D721Med (cell line): ENCODE data around the gene HES4.

Experiments used
- DNase-seq: peaks from one replicate; pipeline ENCODE4 v3.0.0; 2011; ENCODE audit warnings: low spot score; ENCODE audit not compliant: insufficient read length
- FAIRE-seq: peaks from 2 replicates; lab custom pipeline; 2011; peaks lifted over from hg19 to GRCh38; lab: Jason Lieb, UNC
- CTCF ChIP-seq: IDR thresholded peaks from 2 replicates; pipeline ENCODE4 v1.5.1; 2012; ENCODE audit warnings: mild to moderate bottlenecking, control low read depth; ENCODE audit not compliant: insufficient read depth; ENCODE audit errors: missing control alignments

HES4 gene

DNA sequence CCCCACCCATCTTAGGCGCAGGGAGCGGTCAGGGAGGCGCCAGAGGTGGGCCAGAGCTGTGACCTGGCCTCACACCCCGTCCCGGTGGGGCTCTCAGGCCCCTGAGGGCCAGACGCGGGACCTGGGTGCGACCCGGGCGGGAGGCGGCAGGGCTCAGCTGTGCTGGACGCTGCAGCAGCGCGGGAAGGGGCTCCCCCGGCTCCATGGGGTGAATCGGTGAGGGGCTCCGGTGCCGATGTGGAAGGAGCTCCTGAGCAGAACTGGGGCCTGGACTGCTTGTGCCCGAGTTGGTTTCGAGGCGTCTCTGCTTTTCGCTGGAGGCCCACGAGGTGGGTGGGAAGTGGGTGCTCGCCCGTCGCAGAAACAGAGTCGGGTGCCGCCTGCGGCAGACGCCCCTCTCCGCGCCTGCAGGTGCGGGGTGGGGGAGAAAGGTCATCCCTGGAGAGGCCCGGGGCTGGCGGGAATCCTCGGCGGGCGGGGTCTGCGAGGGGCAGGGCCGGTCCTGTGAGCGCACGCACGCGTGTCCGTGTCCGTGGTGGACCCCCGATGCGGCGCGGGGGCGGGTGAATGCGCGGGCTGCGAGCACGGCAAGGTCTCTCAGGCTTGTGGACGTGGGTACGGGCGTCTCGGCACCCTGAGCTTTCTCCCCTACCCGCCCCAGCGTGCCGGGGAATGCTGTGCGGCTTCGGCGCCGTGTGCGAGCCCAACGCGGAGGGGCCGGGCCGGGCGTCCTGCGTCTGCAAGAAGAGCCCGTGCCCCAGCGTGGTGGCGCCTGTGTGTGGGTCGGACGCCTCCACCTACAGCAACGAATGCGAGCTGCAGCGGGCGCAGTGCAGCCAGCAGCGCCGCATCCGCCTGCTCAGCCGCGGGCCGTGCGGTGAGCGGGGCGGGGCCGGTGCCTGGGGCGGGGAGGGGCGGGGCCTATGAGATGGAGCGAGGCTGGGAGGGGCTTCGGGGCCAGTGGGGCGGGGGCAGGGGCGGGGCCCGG lies 40.4 kb upstream of the HES4 start:
- FAIRE-seq: no peak
- no peak for TF ChIP-seq CTCF
- peak; percentile 71 for DNase-seq

DNA sequence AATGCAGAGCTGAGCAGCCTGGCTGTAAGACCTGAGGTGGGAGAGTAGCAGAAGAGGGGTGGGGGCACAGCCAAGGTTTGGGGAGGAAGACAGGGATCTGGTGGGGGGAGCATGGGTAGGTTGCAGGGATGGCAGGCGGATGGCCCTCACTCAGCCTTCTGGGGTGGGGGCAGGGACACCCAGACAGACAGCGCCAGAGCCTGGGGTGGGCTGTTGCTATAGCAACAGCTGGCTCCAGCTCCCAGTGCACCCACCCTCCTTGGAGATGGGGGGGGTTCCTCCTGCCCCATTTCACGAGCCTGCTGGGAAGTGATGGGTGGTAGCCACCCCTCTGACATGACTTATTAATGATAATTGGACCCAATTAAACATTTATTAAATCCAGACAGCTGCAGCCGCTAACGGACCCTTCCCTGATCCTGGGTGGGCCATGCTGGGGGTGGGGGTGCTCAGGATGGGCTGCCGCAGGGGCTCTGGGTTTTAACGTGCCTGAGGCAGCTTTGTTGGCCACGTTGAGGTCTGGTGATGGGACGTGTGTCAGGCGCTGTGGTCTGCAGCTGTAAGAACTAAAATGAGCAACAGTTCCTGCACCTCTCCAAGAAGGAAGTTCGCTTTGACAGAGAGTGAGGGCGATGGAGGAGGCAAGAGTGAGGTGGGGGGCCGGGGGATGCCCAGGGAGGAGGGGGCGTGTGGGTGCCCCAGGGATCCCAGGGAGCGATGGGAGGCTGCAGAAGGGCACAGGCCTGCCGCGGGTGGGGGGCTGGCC lies 39.4 kb upstream of the HES4 start:
- no peak for DNase-seq
- TF ChIP-seq CTCF: no peak
- FAIRE-seq: no peak

DNA sequence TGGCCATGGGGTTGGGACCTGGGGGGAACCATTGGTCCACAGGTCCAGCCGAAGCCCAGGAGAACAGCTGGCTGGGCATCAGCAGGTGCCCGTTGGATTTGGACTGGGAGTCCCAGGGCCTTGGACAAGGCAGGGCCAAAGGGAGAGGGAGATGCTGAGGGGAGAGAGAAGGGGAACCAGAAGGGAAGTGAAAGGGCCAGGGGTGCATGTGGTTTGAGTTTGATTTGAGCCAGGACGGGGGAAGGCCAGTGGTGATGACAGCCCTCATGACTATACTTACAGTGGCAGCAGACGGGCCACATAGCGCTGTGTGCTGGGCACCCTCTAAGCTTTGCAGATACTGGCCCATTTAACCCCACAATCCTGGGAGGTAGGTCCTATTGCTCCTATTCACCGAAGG lies 38.8 kb upstream of the HES4 start:
- TF ChIP-seq CTCF: no peak

DNA sequence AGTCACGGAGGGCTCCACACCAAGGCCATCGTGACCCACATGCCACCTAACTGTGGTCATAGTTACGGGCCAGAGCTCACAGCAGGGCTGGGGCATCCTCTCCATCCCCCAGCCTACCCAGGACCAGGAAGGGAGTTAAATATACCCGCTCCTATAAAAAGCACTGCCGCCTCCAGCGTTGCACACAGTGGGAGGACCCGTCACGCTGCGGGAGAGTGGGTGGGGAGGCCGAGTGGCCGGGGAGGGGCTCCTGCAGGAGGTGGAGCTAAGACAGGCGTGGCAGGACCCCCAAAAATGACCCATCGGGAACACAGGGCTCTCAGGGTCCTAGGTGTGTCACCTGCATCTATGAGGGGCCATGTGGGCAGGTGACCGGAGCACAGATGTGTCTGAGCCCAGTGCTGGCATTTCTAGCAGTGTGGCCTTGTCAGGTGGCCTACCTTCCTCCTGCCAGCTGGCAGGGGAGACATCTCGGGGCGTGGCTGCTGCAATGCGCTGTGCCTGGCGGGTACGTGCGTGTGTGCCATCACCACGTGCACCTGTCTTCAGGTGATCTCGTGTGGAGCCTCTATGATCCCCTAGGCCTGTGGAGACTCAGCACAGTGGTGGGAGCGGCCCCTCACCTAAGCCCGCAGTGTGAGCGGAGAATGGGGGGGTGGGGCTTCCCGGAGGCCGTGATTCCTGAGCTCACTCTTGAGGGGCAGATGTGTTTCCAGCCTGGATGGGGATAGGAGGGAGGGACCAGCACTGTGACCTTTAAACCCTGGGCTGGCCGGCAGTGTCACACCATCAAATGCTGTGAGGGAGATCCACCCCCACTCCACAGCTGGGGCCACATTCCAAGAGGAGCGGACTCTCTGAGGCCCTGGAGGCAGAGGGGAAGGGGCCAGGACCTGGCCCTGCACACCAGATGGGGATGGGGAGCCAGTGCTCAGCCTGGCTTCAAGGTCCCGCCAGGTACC lies 37.8 kb upstream of the HES4 start:
- DNase-seq: no peak
- no peak for TF ChIP-seq CTCF

More for the DNA sequence above, 38.8 kb upstream of the HES4 start:
- FAIRE-seq: no peak
- no peak for DNase-seq

DNA sequence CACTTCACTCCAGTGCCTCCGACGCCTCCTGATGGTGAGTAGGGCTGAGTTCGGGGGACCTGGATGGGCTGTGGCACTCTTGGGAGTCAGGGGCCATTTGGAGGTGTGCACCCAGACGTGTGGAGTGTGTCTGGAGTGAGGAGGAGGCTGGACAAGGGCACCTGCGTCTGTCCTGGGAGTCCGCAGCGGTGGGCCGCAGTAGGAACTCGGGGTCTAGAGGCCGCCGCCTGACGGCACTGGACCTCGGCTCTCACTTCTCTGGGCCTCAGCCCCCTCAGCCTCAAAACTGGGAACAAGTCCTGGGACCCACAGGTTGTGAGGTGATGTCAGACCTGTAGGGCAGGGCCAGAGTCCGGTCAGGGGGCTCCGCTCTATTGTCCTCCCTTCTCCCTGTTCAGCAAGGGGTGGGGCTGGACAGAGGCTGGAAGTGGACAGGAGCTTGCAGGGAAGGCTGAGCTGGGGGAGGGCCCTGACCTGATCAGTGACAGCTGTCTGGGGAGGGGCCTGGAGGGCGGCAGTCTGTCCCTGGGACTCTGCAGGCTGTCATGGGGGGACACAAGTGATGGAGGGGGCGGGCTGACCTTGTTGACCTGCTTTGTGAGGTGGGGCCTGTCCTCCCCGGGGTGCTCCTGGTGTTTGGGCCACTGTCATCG lies 35.5 kb upstream of the HES4 start:
- DNase-seq: no peak
- FAIRE-seq: no peak
- no peak for TF ChIP-seq CTCF

More for the DNA sequence above, 37.8 kb upstream of the HES4 start:
- no peak for FAIRE-seq

- DNase-seq (no peak), FAIRE-seq (no peak)
- TF ChIP-seq CTCF: no peak
Measured at GRCh38 chr1:1034439-1034781, 34.5 kb upstream of the HES4 start.
